CD4-positive, alpha-beta T cell treated with Interleukin-4 for 4 hours (primary cell): ENCODE measurements around the gene PUM2.

Experiments
- DNase-seq: peaks from one replicate; pipeline ENCODE4 v3.0.0-alpha.2; 2020

Gene PUM2

DNA sequence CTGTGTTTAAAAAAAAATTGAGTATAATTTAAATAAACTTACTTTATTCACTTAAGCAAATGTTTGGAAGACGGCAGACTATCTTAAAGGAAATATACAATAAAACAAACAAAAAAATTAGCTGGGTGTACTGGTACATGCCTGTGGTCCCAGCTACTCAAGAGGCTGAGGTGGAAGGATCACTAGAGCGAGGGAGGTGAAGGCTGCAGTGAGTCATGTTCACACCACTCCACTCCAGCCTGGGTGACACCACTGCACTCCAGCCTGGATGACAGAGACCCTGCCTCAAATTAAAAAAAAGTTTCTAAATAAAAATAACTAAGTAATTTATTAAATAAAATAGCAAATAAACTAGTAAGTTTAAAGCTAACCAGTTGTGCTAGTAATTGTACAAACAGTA lies 7.5 kb downstream of the PUM2 start:
- no peak for DNase-seq

DNA sequence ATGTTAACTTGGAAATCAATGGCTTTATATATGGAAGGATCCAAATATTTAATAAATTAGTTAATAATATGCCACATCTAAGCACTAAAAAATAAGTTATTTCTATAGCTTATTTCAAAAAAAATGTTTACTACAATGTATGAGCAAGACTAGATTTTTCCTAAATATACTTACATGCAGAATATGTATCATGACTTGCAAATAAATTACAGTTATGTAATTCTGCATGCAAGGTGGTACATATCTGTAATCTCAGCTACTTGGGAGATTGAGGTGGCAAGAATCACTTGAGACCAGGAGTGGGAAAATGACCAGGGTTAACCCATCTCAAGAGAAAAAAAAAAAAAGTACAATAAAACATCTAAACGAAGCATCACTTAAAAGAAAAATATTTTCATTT lies 11.6 kb downstream of the PUM2 start:
- no peak for DNase-seq

DNA sequence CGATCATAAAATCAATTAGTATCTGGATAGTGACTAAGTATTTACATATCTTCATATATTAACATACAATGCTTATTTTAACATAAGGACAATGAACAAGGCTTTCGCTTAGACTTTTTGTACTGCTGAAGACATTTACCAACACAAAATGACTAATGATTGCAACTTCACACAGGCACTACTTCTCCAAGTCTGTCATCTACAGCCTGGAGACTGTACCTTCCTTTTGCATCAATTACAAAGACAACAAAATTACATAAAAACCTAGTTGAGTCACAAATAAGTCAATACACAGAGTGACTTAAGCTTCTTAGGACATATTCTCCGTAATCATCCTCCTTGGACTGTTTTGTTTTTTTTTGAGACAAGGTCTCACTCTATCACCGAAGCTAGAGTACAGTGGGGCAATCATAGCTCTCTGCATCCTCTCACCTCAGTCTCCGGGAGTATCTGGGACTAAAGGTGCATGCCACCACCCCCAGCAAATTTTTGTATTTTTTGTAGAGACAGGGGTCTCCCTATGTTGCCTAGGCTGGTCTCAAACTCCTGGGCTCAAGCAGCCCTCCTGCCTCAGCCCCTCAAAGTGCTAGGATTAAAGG lies 15.9 kb downstream of the PUM2 start:
- DNase-seq = no peak

DNA sequence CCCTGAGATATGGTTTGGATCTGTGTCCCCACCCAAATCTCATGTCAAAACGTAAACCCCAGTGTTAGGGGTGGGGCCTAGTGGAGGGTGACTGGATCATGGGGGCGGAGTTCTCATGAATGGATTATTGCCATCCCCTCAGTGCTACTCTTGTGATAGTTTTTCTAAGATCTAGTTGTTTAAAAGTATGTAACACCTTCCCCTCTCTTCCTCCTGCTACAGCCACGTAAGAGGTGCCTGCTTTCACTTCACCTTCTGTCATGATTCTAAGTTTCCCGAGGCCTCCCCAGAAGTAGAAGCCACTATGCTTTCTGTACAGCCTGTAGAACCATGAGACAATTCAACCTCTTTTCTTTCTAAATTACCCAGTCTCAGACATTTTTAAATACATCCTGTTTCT lies 16.9 kb downstream of the PUM2 start:
- DNase-seq = no peak

DNA sequence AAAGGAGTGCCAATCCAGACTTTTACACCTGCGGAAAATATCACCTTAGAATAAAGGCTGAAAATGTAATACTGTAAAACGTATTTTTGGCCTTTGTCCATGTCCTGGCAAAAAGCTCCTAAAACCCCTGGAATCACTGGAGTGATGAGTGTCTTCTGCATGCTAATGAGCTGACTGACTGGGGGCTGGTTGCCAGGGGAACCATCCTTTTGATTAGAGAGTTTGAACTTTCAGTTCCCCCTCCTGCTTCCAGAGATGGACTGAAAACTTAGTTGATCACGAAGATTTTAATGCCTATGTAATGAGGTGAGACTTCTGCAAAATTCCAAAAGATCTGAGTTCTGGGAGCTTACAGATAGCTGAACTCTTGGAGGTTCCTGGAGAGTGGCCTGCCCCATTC lies 20.5 kb downstream of the PUM2 start:
- DNase-seq = no peak

DNA sequence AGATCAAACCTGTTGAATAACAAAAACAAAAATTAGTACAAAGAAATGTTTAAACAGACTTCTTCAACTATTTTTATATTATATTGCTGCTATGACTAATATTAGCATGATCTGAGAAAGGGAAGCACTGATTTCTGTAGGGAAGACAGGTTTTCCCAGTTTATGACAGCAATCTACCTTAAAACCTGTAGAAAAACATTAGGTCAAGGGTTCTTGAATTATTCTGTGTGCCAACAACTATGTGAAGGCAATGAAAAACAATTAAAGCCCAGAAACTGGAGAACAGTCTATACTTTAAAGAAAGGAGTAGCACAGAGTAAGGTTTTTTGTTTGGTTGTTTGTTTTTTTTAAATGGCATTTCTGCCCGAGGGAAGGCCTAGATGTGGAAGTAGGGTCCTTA lies 23.3 kb downstream of the PUM2 start:
- DNase-seq = no peak

DNA sequence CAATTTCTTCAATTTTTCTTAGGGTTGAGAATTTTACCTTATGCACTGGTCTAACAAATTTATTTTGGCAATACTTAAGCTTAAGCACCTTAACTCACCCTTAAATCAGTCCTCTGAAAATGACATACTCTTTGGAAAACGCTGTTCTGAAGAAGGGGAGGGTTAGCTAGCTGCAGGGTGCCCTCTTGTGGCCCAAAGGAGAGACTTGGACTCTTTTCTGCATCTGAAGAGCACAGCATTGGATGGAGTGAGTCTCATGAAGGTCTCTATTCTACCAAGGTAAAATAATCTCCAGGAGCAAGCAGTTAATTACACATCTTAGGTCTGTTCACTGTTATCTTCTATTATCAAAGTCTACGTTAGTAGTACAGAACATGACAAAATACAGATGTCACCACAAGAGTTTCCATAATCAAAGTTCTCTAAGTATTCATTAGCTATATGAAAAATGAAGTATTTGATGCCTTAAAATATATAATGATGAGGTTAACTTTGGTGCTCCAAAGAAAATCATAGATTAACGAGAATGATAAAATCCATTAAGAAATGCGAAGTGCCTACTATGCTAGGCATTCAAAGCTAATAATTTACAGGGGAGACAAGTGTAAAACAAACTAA lies 24.4 kb downstream of the PUM2 start:
- DNase-seq = peak; percentile 58

DNA sequence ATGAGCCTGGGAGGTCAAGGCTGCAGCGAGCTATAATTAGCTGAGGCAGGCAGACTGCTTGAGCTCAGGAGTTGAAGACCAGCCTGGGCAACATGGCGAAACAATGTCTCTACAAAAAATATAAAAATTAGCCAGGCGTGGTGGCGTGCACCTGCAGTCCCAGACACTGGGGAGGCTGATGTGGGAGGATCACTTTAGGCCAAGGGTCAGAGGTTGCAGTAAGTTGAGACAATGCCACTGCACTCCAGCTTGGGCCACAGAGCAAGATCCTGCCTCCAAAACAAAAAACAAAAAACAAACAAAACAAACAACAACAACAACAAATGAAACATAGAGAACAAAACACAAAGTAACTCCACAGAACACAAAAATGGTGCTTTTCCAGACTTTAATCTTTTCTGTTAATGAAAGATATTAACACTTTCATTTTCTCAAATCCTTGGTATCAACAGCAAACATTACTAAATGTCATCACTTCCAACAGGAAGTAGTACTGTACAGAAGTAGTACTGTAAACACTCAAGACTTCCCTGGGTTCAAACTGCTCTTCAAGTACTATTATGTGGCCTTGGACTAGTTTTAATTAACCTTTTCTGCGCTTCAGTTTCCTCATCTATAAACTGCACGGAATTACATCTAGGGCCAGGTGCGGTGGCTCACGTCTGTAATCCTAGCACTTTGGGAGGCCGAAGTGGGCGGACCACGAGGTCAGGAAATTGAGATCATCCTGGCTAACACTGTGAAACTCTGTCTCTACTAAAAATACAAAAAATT lies 27.9 kb downstream of the PUM2 start:
- DNase-seq = no peak

DNA sequence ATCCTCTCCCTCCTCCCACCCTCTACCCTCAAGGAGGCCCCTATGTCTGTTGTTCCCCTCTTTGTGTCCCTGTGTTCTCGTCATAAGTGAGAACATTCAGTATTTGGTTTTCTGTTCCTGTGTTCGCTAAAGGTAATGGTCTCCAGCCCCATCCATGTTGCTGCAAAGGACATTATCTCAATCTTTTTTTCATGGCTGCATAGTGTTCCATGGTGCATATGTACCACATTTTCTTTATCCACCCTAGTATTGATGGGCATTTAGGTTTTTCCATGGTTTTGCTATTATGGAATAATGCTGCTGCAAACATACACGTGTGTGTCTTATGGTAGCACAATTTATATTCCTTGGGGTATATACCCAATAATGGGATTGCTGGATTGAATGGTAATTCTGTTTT lies 33.0 kb downstream of the PUM2 start:
- no peak for DNase-seq

DNA sequence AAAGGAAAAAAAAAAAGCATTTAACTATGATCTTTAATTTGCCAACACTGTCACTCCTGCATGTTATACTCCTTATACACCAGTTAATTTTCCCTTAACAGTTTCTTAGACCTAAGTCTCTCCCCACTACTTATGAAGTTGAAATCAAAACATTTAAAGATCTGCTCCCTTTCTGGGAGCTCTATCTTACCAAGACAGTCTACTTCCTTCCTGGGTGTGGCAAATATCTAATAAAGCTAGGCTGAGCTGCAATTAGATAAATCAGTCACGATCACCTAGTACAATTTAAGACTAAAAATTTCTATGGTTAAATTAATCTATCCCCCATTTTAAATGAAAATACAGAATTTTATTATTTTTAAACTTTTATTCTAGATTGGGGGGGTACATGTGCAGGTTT lies 33.4 kb downstream of the PUM2 start:
- peak; percentile 21 for DNase-seq

DNA sequence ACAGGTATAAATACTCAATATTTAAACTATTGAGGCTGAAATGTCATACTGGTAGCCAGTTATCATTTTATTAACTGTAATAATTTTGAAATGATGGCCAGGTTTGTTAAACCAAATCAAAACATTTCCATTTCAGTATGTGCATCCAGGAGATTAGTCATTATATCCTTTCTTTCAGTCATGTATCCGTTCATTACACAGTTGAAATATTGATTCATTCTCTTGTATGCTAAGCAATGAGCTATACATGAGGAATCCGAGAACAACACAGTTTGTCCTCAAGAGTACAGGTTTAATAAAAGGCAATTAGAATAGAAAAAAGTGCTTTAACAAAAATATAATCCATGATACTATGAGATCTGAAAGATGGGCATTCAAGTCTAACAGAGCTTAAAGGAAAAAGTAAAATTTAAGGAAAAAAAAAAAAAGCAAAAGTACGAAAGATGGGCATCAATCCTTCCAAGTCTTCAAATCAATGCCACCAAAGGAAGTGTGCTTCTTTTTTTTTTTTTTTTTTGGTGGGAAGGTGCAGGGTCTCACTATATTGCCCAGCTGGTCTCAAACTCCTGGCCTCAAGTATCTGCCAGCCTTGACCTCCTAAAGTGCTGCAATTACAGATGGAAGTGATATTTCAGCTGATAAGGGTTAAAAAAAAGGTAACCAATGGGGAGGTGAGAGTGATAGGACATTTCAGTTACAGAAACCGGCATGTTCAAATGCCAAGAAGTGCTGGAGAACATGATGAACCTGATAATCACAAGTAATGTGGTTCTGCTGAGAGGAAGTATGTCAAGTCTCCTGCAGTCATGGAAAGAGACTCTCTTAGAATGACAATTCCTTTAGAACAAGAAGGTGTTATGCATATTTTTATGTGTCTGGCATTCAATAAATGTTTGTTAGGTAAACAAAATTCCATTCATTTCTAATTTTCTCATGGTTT lies 35.8 kb downstream of the PUM2 start:
- DNase-seq = no peak

DNA sequence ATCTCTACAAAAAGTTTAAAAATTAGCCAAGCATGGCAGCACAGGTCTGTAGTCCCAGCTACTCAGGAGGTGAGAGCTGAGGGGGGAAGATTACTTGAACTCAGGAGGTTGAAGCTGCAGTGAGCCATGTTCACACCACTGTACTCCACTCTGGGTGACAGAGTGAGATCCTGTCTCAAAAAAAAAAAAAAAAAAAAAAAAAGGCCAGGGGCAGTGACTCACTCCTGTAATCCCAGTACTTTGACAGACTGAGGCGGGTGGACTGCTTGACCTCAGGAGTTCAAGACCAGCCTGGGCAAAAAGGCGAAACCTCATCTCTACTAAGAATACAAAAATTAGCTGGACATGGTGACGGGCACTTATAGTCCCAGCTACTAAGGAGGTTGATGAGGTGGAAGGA lies 37.0 kb downstream of the PUM2 start:
- DNase-seq = no peak

DNA sequence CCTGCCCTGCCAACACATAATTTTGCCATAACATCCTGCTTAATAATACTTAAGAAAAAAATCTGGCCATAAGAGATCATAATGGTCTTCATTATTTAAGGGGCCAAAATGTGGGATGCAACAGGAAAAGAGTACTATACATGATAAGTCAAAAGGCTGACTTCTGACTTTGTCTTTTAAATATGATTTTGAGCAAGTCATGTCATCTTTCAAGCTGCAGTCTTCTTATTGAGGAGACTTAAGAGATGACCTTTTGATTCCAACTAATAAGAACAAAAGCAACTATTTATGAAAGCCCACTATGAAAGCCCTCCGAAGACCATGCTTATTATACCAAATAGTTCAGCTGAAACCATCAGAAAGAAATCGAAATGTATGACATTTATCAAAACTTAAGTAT lies 41.6 kb downstream of the PUM2 start:
- no peak for DNase-seq

DNA sequence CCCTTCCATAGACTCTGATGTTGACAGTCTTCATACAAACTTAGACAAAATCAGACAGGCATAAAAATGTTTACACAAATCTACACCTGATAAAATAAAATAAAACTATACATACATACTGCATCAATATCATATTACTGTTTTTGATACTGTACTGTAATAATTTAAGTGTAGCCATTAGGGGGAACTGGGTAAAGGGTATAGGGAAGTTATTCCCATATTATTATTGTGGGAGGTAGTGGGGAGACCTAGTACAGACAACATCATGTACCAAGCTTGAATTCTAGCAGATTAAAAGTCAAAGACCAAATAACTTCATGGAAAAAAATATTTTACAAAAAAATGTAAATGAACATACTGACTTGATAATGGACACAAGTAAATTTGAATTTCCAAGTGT lies 43.3 kb downstream of the PUM2 start:
- DNase-seq = no peak

DNA sequence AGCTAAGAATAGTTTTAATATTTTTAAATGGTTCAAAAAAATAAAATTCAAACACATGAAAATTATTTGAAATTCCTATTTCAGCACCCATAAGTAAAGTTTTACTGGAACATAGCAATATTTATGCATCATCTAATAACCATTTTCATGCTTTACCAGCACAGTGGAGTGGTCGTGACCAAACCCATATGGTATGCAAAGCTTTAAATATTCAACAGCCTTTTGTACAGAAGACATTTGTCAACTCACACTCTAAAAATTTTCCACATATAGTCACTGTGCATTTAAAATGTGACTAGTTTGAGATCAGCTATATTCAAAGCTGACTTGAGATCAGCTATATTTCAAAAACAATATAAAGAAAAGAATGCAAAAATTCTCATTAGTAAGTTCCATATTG lies 46.2 kb downstream of the PUM2 start:
- DNase-seq = no peak

DNA sequence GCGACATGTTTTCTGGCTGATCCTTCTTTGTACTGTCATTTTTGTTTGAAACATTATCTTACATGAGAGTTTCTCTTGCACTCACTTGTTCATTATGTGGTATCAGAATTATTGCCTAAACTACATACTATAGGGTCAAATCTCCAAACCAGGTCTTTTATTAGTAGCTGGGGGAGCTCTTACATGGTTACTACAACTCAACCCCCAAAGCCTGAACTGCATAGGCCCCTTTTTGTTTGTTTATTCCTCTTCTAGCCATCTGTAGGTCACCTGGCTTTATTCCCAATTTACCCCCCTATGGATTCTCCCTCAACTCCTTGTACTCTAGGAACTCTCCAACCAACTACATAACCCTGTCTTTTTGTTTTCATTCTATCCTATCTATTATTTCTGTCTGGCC lies 46.7 kb downstream of the PUM2 start:
- no peak for DNase-seq

DNA sequence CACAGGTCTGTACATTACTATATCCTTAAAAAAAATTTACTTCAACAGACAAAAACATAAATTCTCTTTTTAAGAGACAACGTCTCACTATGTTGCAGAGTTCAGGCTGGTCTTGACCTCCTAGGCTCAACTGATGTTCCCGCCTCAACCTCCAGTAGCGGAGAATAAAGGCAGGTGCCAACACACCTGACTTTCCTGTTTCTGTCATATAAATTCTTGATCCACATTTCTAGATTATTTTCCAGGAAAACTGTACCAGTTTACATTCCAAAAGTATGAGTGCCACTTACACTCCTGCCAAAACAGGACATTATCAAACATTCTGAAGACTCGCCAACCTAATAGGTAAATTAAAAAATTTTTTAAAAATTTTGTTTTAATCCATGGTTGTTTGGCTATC lies 48.6 kb downstream of the PUM2 start:
- DNase-seq = no peak

DNA sequence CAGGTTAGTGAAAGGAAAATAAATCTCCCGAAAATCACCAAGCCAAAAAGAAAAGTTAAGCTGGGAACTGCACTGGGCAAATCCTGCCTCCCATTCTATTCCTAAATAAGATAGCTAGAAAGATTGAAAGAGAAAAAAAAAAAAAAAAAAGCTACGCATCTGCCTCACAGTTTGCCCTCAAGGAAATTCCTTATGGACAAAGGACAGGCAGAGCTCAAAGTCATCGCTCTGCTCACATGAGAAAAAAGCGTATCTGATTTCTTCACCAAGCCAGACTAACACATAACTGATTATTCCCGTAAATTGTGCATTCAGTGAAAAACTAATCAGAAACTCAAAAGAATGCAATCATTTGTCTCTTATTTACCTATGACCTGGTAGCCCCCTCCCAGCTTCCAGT lies 50.0 kb downstream of the PUM2 start:
- DNase-seq = no peak

DNA sequence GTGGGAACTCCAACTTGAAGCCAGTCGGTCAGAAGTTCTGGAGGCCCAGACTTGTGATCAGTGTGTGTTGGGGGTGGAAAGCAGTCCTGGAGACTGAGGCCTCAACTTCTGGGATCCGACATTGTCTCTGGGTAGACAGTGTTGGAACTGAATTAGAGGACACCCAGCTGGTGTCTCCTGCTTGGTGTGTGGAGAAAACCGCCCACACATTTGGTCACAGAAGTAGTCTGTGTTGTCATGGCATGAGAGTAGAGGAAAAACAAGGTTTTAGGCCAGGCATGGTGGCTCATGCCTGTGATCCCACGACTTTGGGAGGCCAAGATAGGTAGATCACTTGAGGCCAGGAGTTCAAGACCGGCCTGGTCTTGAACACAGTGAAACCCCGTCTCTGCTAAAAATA lies 51.5 kb downstream of the PUM2 start:
- no peak for DNase-seq

DNA sequence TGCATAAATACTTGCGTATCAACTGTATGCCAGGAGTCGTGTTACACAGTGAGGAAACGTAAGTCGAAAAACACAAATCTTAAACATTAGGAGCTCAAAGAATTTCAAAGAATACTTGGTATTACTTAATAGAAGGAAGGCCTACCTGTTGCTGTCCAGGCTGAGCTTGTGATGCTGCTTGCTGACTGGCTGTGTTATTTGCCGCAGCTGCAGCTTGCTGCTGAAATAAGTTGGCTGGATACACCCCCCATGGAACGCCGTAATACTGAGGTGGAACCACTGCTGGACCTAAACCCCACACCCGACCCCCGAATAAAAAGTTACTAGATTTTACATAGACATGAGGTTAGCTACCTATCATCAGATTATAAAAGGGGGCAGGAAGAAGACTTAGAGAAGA lies 56.4 kb downstream of the PUM2 start:
- no peak for DNase-seq

DNA sequence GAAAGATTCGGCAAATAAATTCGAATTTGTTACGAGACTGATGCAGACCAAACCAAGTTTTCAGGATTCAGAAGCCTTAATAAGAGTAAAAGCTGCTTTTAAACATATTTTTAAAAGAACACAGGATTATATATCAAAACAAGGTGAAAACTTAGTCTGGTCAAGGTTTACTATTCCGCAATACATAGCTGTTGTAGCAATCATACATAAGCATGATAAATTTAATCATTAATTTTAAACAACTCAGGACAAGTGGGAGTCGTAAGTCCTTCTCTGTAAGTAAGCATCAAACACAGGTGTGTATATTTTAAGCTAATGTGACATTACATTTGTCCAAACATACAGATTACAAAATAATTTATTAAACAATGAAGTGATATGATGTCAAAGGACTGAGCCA lies 57.7 kb downstream of the PUM2 start:
- DNase-seq = no peak

DNA sequence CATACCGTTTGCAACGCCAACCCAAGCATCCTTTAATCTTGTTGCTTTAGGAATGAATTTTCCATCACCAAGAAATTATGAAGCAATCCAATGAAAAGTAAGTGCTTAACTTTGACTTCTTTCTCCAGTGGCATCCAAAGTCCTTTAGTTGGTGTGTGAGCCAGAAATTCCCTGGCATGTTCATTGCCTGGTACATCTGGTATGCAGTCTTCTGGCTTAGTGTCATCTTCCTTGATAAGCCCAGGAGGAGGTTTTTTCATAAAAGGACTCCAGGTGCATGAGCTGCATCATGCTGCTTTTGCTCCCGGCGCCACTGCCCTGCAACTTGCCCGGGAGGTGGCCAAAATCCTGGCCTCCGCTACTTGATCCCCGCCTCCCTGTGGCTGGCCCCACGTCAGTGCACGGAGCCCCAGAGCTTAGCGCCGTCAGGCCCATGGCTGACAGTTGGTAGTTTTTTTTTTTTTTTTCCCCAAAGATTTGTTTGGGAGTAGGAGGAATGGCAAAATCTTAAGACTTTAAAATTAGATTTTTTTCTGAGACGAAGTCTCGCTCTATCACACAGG lies 58.7 kb downstream of the PUM2 start:
- no peak for DNase-seq

DNA sequence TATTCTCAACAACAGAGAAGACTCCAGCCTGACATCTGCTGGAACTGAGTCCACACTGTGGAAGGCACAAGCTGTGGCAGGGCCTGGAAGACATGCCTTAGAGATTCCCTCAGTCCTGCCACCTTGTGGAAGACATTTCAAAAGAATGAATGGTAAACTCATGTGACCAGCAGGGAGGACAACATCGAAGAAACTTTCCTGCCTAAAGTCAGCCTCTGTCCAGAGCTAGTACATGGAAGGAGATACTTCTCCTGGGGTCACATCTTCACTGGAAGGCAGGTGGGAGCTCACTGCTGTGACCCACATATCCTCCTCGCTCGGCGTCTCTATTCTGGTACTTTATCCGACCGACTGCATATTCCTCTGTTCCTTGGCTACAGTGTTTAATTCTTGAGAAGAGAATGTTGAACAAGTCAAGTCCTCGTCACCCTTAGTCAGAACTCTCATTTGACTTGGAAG lies 59.5 kb downstream of the PUM2 start:
- peak; percentile 11 for DNase-seq
